HL-60 (cell line): Measurements from ENCODE around the gene KCTD13.

Experiments used
- DNase-seq, 2 experiments: peaks; one replicate each; pipeline ENCODE4 v3.0.0-alpha.2; 2010 to 2020; ENCODE audit warnings: low read depth in 1 of 2, low spot score in 1 of 2
- H3K27ac ChIP-seq: fragments of 250-450 bp; sonication (Bioruptor Pico); replicated peaks from 2 replicates; pipeline ENCODE4 v1.5.1; 2020; ENCODE audit warnings: mild to moderate bottlenecking, moderate library complexity
- H3K27me3 ChIP-seq: fragments of 250-450 bp; sonication (Bioruptor Pico); 2 replicates; pipeline ENCODE4 v1.5.1; 2021; ENCODE audit warnings: mild to moderate bottlenecking, moderate library complexity; ENCODE audit not compliant: insufficient read depth, poor library complexity, severe bottlenecking
- H3K4me3 ChIP-seq: replicated peaks from 2 replicates; pipeline ENCODE4 v1.5.1; 2011; ENCODE audit warnings: mild to moderate bottlenecking, control low read depth, low read length; ENCODE audit not compliant: insufficient read depth
- CTCF ChIP-seq: IDR thresholded peaks from one replicate; pipeline ENCODE4 v1.5.1; 2011; ENCODE audit warnings: low read length, control low read depth, inconsistent platforms; ENCODE audit not compliant: insufficient read depth
- GABPA ChIP-seq: IDR thresholded peaks from 2 replicates; pipeline ENCODE4 v1.6.1; 2012; ENCODE audit warnings: low read depth
- POLR2AphosphoS5 ChIP-seq: IDR thresholded peaks from 2 replicates; pipeline ENCODE4 v1.6.1; 2012; ENCODE audit warnings: low read depth
- SPI1 ChIP-seq: IDR thresholded peaks from 2 replicates; pipeline ENCODE4 v1.6.1; 2012; ENCODE audit warnings: low read depth, mild to moderate bottlenecking, borderline replicate concordance
- TF ChIP-seq, protein P1 (sequence below): IDR thresholded peaks from 2 replicates; pipeline ENCODE4 v1.6.1; 2012; ENCODE audit warnings: low read depth; ENCODE audit not compliant: insufficient replicate concordance

Gene KCTD13

GRCh38 chr16:29971304-29971703 is 45.3 kb upstream of the KCTD13 start:
- DNase-seq, result no peak
- TF ChIP-seq, protein P1, sequence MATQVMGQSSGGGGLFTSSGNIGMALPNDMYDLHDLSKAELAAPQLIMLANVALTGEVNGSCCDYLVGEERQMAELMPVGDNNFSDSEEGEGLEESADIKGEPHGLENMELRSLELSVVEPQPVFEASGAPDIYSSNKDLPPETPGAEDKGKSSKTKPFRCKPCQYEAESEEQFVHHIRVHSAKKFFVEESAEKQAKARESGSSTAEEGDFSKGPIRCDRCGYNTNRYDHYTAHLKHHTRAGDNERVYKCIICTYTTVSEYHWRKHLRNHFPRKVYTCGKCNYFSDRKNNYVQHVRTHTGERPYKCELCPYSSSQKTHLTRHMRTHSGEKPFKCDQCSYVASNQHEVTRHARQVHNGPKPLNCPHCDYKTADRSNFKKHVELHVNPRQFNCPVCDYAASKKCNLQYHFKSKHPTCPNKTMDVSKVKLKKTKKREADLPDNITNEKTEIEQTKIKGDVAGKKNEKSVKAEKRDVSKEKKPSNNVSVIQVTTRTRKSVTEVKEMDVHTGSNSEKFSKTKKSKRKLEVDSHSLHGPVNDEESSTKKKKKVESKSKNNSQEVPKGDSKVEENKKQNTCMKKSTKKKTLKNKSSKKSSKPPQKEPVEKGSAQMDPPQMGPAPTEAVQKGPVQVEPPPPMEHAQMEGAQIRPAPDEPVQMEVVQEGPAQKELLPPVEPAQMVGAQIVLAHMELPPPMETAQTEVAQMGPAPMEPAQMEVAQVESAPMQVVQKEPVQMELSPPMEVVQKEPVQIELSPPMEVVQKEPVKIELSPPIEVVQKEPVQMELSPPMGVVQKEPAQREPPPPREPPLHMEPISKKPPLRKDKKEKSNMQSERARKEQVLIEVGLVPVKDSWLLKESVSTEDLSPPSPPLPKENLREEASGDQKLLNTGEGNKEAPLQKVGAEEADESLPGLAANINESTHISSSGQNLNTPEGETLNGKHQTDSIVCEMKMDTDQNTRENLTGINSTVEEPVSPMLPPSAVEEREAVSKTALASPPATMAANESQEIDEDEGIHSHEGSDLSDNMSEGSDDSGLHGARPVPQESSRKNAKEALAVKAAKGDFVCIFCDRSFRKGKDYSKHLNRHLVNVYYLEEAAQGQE, result no peak
- TF ChIP-seq POLR2AphosphoS5 (no peak), CTCF (no peak), SPI1 (no peak), GABPA (no peak)
- Histone ChIP-seq H3K27ac (no peak overlapping the region), H3K4me3 (no peak overlapping the region), H3K27me3 (no peaks in the 10 kb centered on the region)

GRCh38 chr16:29968205-29968604 is 42.2 kb upstream of the KCTD13 start:
- Histone ChIP-seq H3K27ac (no peak overlapping the region), H3K27me3 (no peaks in the 10 kb centered on the region), H3K4me3 (no peak overlapping the region)
- no peak for TF ChIP-seq SPI1
- no peak for DNase-seq

- TF ChIP-seq GABPA, result no peak
- TF ChIP-seq, protein P1, result no peak
- TF ChIP-seq SPI1, result no peak
- TF ChIP-seq POLR2AphosphoS5, result no peak
- no peak for TF ChIP-seq CTCF
- no peak for DNase-seq
- no peaks in the 10 kb centered on the region for H3K27me3 ChIP-seq
- H3K27ac ChIP-seq, result peak overlapping the region; percentile 81; the same call in 1 of the 2 replicates
- H3K4me3 ChIP-seq, result no peak overlapping the region; the same call in 1 of the 2 replicates
These were observed 37.2 kb upstream of the KCTD13 start for GRCh38 chr16:29963021-29963743.

- Histone ChIP-seq H3K4me3 (peak overlapping the region; percentile 85), H3K27ac (peak overlapping the region; percentile 81), H3K27me3 (no peaks in the 10 kb centered on the region)
- DNase-seq, result peak in 1 of 2 experiments; percentile 30
- TF ChIP-seq SPI1 (0 out of 2 replicates have a peak, but pooled peaks have one; percentile 3), GABPA (no peak), CTCF (no peak), POLR2AphosphoS5 (no peak)
These were observed 36.4 kb upstream of the KCTD13 start for GRCh38 chr16:29962344-29962994.
